ENCODE results near the gene BAIAP2L1. TPM values are rescaled to one million over a fixed set of nuclear protein-coding genes. Genes with fewer than 3 reads are reported as not detected.

The BAIAP2L1 gene
- total and polyA plus RNA-seq, 2 experiments from 2014 or later = 24.1 to 38.3 TPM

- no peak for TF ChIP-seq NANOG (IDR thresholded peaks at IDR 0.05; ENCODE audit: borderline replicate concordance)
- TF ChIP-seq ETS1 (IDR thresholded peaks at IDR 0.05) = no peak
- TF ChIP-seq JUNB (IDR thresholded peaks at IDR 0.05; ENCODE audit: unreplicated experiment) = no peak
Observed at GRCh38 chr7:98351136-98351535, 49.8 kb downstream of the BAIAP2L1 start (continued).

- H3K4me3 ChIP-seq = no peak overlapping the region
- H3K4me1 Mint-ChIP-seq = no peaks in the 10 kb centered on the region
Observed at GRCh38 chr7:98348726-98349474, 52.0 kb downstream of the BAIAP2L1 start.

More at GRCh38 chr7:98348726-98349474, 52.0 kb downstream of the BAIAP2L1 start:
- no peaks in the 10 kb centered on the region; the same call in 2 of the 3 replicates for H3K9me3 Mint-ChIP-seq
- TF ChIP-seq STAT1 (IDR thresholded peaks at IDR 0.05; ENCODE audit: unreplicated experiment) = no peak
- TF ChIP-seq POLR2AphosphoS5 (IDR thresholded peaks at IDR 0.05; ENCODE audit: low read depth) = no peak
- no peak for TF ChIP-seq NANOG (IDR thresholded peaks at IDR 0.05; ENCODE audit: borderline replicate concordance)
- TF ChIP-seq CTCF (conservative IDR thresholded peaks at IDR 0.05; ENCODE audit: low read depth in 2 of 2) = no peak
- TF ChIP-seq ETS1 (IDR thresholded peaks at IDR 0.05) = no peak
- no peak for TF ChIP-seq CREB1 (CRISPR knock-in tag; IDR thresholded peaks at IDR 0.05; ENCODE audit: low read depth)
- no peaks in the 10 kb centered on the region for H3F3A ChIP-seq (replicated peaks; ENCODE audit: low read depth)
- H3K4me3 Mint-ChIP-seq = no peak overlapping the region
- no peak overlapping the region for H2AFZ ChIP-seq
- H3K27ac Mint-ChIP-seq = no peak overlapping the region
- H3K9me2 ChIP-seq (ENCODE audit: insufficient read depth) = no peaks in the 10 kb centered on the region
- no peak overlapping the region for H3K27ac ChIP-seq (ENCODE audit: low read depth)
- peaks cover 67% of the 10 kb centered on the region for H3K79me2 ChIP-seq (replicated peaks; ENCODE audit: insufficient read depth)
- H3K4me1 ChIP-seq (ENCODE audit: insufficient read depth) = no peaks in the 10 kb centered on the region
- peaks cover 17% of the 10 kb centered on the region for H3K36me3 Mint-ChIP-seq (ENCODE audit: low read depth)
- H3K4me2 ChIP-seq = no peak overlapping the region
- no peaks in the 10 kb centered on the region for H3K27me3 ChIP-seq (ENCODE audit: insufficient read depth)
- H3K27me3 Mint-ChIP-seq (ENCODE audit: insufficient read depth, low read depth, poor library complexity) = no peaks in the 10 kb centered on the region
- peaks cover 33% of the 10 kb centered on the region for H4K20me1 ChIP-seq (replicated peaks; ENCODE audit: insufficient read depth)
- H3K36me3 ChIP-seq (ENCODE audit: insufficient read depth) = no peaks in the 10 kb centered on the region; the same call in 1 of the 2 replicates
- no peak for ATAC-seq
- peak; percentile 17 for DNase-seq (ENCODE audit: low spot score)

Measured in GM23338 (cell line).